GM18502 (cell line): ENCODE results near the gene MICAL3.

Experiments
- ATAC-seq: cut with Tn5 transposase; IDR thresholded peaks from one replicate; pipeline ENCODE4 v1.9.1; 2021; ENCODE audit warnings: mild to moderate bottlenecking; ENCODE audit not compliant: unreplicated experiment, poor library complexity

Gene MICAL3

GRCh38 chr22:17788528-17789378, 235.6 kb downstream of the MICAL3 start:
- ATAC-seq: no peak

GRCh38 chr22:17787716-17788330, 236.5 kb downstream of the MICAL3 start:
- no peak for ATAC-seq

GRCh38 chr22:17787241-17787640, 237.1 kb downstream of the MICAL3 start:
- no peak for ATAC-seq

GRCh38 chr22:17786435-17787161, 237.8 kb downstream of the MICAL3 start:
- no peak for ATAC-seq

- ATAC-seq: no peak
Observed at GRCh38 chr22:17785185-17786184, 238.9 kb downstream of the MICAL3 start.

GRCh38 chr22:17784776-17785175, 239.6 kb downstream of the MICAL3 start:
- no peak for ATAC-seq

GRCh38 chr22:17783773-17784480, 240.4 kb downstream of the MICAL3 start:
- no peak for ATAC-seq

GRCh38 chr22:17783312-17783711, 241.0 kb downstream of the MICAL3 start:
- ATAC-seq: no peak

- no peak for ATAC-seq
Observed at GRCh38 chr22:17782621-17783020, 241.7 kb downstream of the MICAL3 start.

GRCh38 chr22:17782158-17782557, 242.2 kb downstream of the MICAL3 start:
- ATAC-seq: no peak

GRCh38 chr22:17781319-17782031, 242.9 kb downstream of the MICAL3 start:
- ATAC-seq: peak; percentile 37

- ATAC-seq: no peak
Observed at GRCh38 chr22:17780741-17781318, 243.5 kb downstream of the MICAL3 start.

- no peak for ATAC-seq
Observed at GRCh38 chr22:17780116-17780740, 244.1 kb downstream of the MICAL3 start.

GRCh38 chr22:17779286-17780115, 244.9 kb downstream of the MICAL3 start:
- peak; percentile 51 for ATAC-seq

GRCh38 chr22:17778412-17778976, 245.9 kb downstream of the MICAL3 start:
- ATAC-seq: no peak

GRCh38 chr22:17777717-17778044, 246.7 kb downstream of the MICAL3 start:
- no peak for ATAC-seq
